ENCODE results near the gene UTS2B. TPM values are rescaled to one million over a fixed set of nuclear protein-coding genes. Genes with fewer than 3 reads are reported as not detected.

UTS2B gene
- polyA plus RNA-seq, 1 of the 3 experiments (the other 2 are of a cell fraction) = 0.03 TPM

GRCh38 chr3:191334346-191334893 is 4.1 kb upstream of the UTS2B start (continued):
- no peak for TF ChIP-seq REST (IDR thresholded peaks at IDR 0.05; ENCODE audit: low read depth, low read length)

GRCh38 chr3:191333298-191333880 is 3.1 kb upstream of the UTS2B start:
- Histone ChIP-seq H4K20me1 (ENCODE audit: insufficient read depth) (peaks cover 3% of the 10 kb centered on the region; the same call in 1 of the 2 replicates), H2AFZ (ENCODE audit: low read depth) (no peak overlapping the region), H3K36me3 (replicated peaks in 1 of 2; ENCODE audit: control insufficient read depth in 1 of 2, insufficient read depth in 2 of 2, low read length in 1 of 2) (no peaks in the 10 kb centered on the region), H3K27me3 (ENCODE audit: insufficient read depth) (no peaks in the 10 kb centered on the region), H3F3A (replicated peaks; ENCODE audit: insufficient read depth) (peaks cover 40% of the 10 kb centered on the region), H3K27ac (ENCODE audit: low read depth in 2 of 2, low read length in 1 of 2) (no peak overlapping the region; a peak in 1 of 4 replicates), H3K9ac (no peak overlapping the region), H3K4me1 (ENCODE audit: control insufficient read depth in 1 of 2, insufficient read depth in 2 of 2, low read depth in 1 of 2, low read length in 1 of 2) (peaks cover 17 to 52% of the 10 kb centered on the region in 2 experiments; a peak in 3 of 4 replicates), H3K9me2 (no peaks in the 10 kb centered on the region), H3K79me2 (ENCODE audit: insufficient read depth) (peaks cover 89% of the 10 kb centered on the region), H3K9me3 (no peaks in the 10 kb centered on the region), H3K4me3 (ENCODE audit: low read depth in 2 of 2, low read length in 1 of 2) (no peak overlapping the region), H3K4me2 (no peak overlapping the region)
- ChIA-PET CTCF (no interaction called here), POLR2A (no interaction called here)
- TF ChIP-seq CTCF (IDR thresholded peaks at IDR 0.05) (no peak), YY1 (IDR thresholded peaks at IDR 0.05; ENCODE audit: low read depth) (no peak), MAX (IDR thresholded peaks at IDR 0.05; ENCODE audit: low read depth) (no peak), RCOR1 (IDR thresholded peaks at IDR 0.05; ENCODE audit: low read length) (no peak), USF2 (IDR thresholded peaks at IDR 0.05; ENCODE audit: borderline replicate concordance, low read depth, low read length) (no peak), GABPA (IDR thresholded peaks at IDR 0.05; ENCODE audit: low read depth) (no peak), PBX3 (IDR thresholded peaks at IDR 0.05) (no peak), TAF1 (IDR thresholded peaks at IDR 0.05; ENCODE audit: borderline replicate concordance, low read depth, low read length) (no peak), EP300 (IDR thresholded peaks at IDR 0.05; ENCODE audit: borderline replicate concordance in 1 of 2, low read depth in 1 of 2, low read length in 1 of 2) (no peak)
- WGBS (ENCODE audit: low lambda C conversion rate) = 99% methylated on average over 3 of the region's 3 CpGs
- no peak for DNase-seq
